ENCODE measurements around the gene KCNK17. TPM values are rescaled to one million over a fixed set of nuclear protein-coding genes. Genes with fewer than 3 reads are reported as not detected.

The KCNK17 gene
- total and polyA plus RNA-seq, 8 donors = 0.84 to 44.0 (median 1.1) TPM

DNA sequence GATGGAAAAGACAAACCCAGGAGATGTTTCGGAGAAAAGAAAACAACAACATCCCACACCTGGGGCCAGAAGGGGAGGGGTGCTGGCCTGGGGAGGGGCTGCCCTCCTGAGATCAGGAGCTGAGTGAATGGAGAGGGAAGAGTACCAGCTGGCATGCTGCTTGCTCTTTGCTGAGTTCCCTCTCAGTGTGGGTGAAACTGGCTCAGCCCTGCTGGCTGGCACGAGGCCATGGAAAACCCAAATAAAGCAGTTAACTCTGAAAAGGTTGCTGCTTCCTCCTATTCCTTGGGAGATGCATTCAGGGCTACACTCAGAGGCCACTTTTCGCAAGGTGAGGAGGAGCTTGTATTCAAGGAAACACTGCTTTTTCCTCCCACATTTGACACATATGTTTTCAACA lies 16.3 kb upstream of the KCNK17 start:
- Histone ChIP-seq H3K36me3 (no peaks in the 10 kb centered on the region), H3K4me1 (no peaks in the 10 kb centered on the region), H3K27ac (no peak overlapping the region), H3K27me3 (no peaks in the 10 kb centered on the region), H3K4me3 (no peak overlapping the region), H3K9me3 (no peaks in the 10 kb centered on the region)
- DNase-seq = no peak
- intact Hi-C loops (cut with DNase I) = no loop called here
- TF ChIP-seq, protein P1, sequence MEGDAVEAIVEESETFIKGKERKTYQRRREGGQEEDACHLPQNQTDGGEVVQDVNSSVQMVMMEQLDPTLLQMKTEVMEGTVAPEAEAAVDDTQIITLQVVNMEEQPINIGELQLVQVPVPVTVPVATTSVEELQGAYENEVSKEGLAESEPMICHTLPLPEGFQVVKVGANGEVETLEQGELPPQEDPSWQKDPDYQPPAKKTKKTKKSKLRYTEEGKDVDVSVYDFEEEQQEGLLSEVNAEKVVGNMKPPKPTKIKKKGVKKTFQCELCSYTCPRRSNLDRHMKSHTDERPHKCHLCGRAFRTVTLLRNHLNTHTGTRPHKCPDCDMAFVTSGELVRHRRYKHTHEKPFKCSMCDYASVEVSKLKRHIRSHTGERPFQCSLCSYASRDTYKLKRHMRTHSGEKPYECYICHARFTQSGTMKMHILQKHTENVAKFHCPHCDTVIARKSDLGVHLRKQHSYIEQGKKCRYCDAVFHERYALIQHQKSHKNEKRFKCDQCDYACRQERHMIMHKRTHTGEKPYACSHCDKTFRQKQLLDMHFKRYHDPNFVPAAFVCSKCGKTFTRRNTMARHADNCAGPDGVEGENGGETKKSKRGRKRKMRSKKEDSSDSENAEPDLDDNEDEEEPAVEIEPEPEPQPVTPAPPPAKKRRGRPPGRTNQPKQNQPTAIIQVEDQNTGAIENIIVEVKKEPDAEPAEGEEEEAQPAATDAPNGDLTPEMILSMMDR (IDR thresholded peaks at IDR 0.05) = no peak
- peak in 3 of 4 donors; percentile 60 to 69 (median 66) for ATAC-seq
- FAIRE-seq = no peak
- WGBS, 2 donors = 57 to 58% methylated on average over 3 of the region's 3 CpGs

DNA sequence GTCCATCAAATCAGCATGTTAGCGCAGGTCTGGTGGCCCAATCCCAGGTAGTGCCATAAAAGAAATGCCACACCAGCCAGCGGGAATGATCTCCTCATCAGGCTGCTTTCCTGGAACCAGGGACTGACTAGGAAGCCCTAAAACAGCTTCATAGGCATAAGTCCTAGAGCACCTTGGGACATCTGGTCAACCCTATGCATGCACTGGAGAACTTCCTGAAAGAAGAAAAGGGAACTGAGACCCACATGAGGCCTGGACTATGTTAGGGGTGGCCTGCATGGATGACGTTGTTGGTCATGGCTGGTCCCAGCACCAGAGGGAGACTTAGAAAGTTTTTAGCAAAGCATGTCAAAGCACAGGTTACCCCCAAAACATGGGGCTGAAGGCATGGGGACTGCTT lies 15.8 kb upstream of the KCNK17 start:
- Histone ChIP-seq H3K4me1 (no peaks in the 10 kb centered on the region), H3K9me3 (no peaks in the 10 kb centered on the region), H3K4me3 (no peak overlapping the region), H3K27me3 (no peaks in the 10 kb centered on the region), H3K36me3 (no peaks in the 10 kb centered on the region), H3K27ac (no peak overlapping the region)
- intact Hi-C loops (cut with DNase I) = no loop called here
- 88 to 93% methylated on average over 3 of the region's 3 CpGs for WGBS, 2 donors
- FAIRE-seq (no peak), ATAC-seq (peak in 3 of 4 donors; percentile 22 to 70 (median 34)), DNase-seq (no peak)
- TF ChIP-seq, protein P1 (IDR thresholded peaks at IDR 0.05) = no peak

DNA sequence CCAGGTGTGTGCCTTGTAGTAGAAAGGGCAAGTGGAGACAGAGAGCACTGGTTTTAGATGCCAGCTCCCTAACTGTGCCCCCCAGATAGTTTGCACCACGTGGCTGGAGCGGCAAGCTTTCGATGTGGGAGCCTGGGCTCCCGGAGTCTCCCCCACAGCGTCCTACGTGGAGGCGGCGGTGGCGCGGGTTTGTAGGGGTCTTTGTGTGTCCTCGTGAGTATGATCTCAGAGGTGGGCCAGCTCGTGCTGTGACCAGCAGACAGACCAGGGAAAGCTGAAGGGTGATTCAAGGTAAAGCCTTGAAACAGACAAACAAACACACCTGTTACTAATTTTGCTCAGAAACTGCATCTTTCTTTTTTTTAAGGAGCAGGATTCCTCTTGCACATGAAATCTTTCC lies 13.8 kb upstream of the KCNK17 start:
- DNase-seq (no peak), ATAC-seq (no peak), FAIRE-seq (no peak)
- TF ChIP-seq, protein P1 (IDR thresholded peaks at IDR 0.05) = no peak
- Histone ChIP-seq H3K9me3 (no peaks in the 10 kb centered on the region), H3K36me3 (no peaks in the 10 kb centered on the region), H3K4me1 (no peaks in the 10 kb centered on the region), H3K27me3 (no peaks in the 10 kb centered on the region), H3K27ac (no peak overlapping the region), H3K4me3 (no peak overlapping the region)
- 77 to 86% methylated on average over 12 of the region's 12 CpGs for WGBS, 2 donors
- intact Hi-C loops (cut with DNase I) = no loop called here

DNA sequence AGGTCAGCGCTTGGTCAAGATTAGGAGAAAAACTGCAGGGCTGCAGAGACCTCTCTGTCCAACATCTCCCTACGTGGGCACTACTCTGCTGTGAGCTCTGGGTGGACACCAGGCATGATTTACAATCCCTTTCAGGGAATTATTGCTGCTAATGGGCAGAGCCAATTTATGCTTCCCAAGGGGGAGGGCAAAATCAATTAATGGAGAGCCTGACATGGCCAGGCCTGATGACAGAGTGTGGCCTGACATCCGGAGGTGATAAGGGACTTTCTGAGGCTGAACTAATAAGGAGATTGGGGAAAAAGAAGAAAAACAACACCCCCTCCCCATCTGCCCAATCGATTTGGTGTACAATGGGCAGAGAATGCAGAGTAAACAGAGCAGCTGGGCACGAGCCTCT lies 13.3 kb upstream of the KCNK17 start:
- Histone ChIP-seq H3K27me3 (no peaks in the 10 kb centered on the region), H3K27ac (no peak overlapping the region), H3K4me3 (no peak overlapping the region), H3K9me3 (no peaks in the 10 kb centered on the region), H3K4me1 (no peaks in the 10 kb centered on the region), H3K36me3 (no peaks in the 10 kb centered on the region)
- intact Hi-C loops (cut with DNase I) = no loop called here
- TF ChIP-seq, protein P1 (IDR thresholded peaks at IDR 0.05) = no peak
- FAIRE-seq = no peak
- peak in 3 of 4 donors; percentile 20 to 53 (median 43) for ATAC-seq
- 32 to 41% methylated on average over 5 of the region's 5 CpGs for WGBS, 2 donors
- DNase-seq = no peak

DNA sequence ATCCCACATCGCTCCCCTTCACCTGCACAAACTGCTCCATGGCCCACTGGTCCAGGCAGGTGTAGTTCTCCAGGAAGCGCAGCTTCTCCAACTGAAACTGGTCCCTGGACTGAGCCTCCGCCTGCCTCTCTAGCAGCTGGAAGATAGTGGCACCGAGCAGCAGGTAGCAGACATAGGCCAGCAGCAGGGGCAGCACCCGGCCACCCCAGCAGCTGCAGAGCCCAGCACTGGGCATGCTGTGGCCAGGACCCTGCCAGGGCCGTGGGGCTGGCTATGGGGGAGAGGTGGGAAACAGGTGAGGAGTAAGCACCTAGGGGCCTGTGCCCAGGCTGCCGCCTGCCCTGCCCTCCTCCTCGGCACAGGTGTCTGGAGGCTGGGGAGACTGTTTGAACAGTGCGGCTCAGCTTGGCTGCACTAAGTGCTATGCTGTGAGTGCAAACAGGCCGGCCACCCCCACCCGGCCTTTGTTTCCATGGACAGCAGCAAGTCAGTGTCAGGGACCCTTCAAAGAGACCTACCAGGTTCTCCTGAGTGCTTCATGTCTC lies 8.2 kb upstream of the KCNK17 start, which contains the start of gene KCNK16:
KCNK16 (minus strand) TSS at position 397 of the 545 bp plus-strand sequence; CDS start at position 235, 162 bp downstream.
- Histone ChIP-seq H3K36me3 (no peaks in the 10 kb centered on the region), H3K4me1 (no peaks in the 10 kb centered on the region), H3K27ac (no peak within 1 kb of the TSS), H3K27me3 (no peaks in the 10 kb centered on the region), H3K9me3 (no peaks in the 10 kb centered on the region), H3K4me3 (peak within 1 kb of the TSS in 1 of 4 donors; percentile 7)
- TF ChIP-seq, protein P1 (IDR thresholded peaks at IDR 0.05) = no peak
- peak in 1 of 6 donors; percentile 66 for DNase-seq
- no peak for FAIRE-seq
- ATAC-seq = peak in 3 of 4 donors; percentile 40 to 73 (median 73)
- intact Hi-C loops (cut with DNase I) = no loop called here
- 66 to 75% methylated on average over 11 of the region's 11 CpGs for WGBS, 2 donors

All from pancreas (tissue), 10 donors.